Gastrocnemius medialis (tissue), 4 donors: ENCODE results near the gene CFAP45.
A peak's percentile ranks its signal among the peaks of the same experiment; 100 is the strongest.

Source experiments
- POLR2A ChIP-seq, 2 donors: fragments of 450-650 bp; IDR thresholded peaks; one replicate each; pipeline ENCODE4 v1.6.1; 2017; ENCODE audit warnings: antibody characterized with exemption in 2 of 2, mild to moderate bottlenecking in 2 of 2, moderate library complexity in 2 of 2
- TF ChIP-seq, protein P1 (sequence below), 5 experiments: fragments of 450-650 bp in 3 of 5; fragments of 200-600 bp in 2 of 5; sonication (generic) in 2 of 5; IDR thresholded peaks in 4 of 5; conservative IDR thresholded peaks in 1 of 5; 1 replicate in 4 of 5; 2 replicates in 1 of 5; pipeline ENCODE4 v1.5.1; 2016 to 2019; ENCODE audit warnings: antibody characterized with exemption in 5 of 5, mild to moderate bottlenecking in 3 of 5, moderate library complexity in 3 of 5

DNA sequence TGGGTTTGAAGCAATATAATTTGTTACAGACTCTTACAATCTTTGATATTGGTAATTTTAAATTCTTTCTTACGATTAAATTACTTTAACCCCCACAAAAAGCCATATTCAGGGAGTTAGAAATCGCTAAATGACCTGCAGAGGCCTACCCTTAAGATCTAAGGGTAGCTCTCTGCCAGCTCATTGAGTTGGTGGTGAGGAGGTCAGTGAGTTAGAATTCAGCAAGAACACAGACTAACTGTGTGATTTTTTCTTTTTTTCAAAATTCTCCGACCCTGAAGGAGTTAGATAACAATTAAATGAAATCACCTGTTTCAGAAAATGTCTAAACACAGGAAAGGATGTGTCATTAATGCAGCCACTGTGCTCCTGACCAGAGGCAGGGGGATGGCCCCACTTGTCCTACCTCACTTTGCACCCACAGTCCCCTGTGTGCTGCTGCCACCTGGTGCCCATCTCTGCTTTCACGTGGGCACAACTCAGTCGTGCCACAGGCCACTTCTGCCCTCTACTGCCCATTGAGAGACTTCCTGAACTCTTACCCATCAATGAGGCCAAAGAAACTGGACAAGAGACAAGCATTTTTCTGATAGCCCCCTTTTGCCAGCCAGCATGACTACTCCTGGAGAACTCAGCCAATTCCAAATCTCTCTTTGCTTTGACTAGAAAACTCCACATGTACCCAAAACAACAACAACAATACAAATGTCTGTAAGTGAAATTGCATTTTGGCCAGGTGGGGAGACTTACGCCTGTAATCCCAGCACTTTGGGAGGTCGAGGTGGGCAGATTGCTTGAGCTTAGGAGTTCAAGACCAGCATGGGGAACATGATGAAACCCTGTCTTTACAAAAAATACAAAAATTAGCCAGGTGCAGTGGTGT lies 8.4 kb downstream of the CFAP45 start:
- TF ChIP-seq, protein P1, sequence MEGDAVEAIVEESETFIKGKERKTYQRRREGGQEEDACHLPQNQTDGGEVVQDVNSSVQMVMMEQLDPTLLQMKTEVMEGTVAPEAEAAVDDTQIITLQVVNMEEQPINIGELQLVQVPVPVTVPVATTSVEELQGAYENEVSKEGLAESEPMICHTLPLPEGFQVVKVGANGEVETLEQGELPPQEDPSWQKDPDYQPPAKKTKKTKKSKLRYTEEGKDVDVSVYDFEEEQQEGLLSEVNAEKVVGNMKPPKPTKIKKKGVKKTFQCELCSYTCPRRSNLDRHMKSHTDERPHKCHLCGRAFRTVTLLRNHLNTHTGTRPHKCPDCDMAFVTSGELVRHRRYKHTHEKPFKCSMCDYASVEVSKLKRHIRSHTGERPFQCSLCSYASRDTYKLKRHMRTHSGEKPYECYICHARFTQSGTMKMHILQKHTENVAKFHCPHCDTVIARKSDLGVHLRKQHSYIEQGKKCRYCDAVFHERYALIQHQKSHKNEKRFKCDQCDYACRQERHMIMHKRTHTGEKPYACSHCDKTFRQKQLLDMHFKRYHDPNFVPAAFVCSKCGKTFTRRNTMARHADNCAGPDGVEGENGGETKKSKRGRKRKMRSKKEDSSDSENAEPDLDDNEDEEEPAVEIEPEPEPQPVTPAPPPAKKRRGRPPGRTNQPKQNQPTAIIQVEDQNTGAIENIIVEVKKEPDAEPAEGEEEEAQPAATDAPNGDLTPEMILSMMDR (IDR thresholded peaks at IDR 0.05 in 4 of 5, conservative IDR thresholded peaks at IDR 0.05 in 1 of 5) = peak; percentile 86 to 95 (median 90)
- no peak for TF ChIP-seq POLR2A (IDR thresholded peaks at IDR 0.05)
